HG02678 (cell line): ENCODE measurements around the gene RTBDN.
A peak's percentile ranks its signal among the peaks of the same experiment; 100 is the strongest.
"Not testable (repeated sequence)": the region's sequence is repeated elsewhere in the genome, so short reads cannot be mapped to it uniquely, and the experiment has no call there.

Experiments
- ATAC-seq: cut with Tn5 transposase; IDR thresholded peaks from one replicate; pipeline ENCODE4 v1.9.1; 2021; ENCODE audit warnings: mild to moderate bottlenecking, moderate library complexity; ENCODE audit not compliant: unreplicated experiment

RTBDN gene

DNA sequence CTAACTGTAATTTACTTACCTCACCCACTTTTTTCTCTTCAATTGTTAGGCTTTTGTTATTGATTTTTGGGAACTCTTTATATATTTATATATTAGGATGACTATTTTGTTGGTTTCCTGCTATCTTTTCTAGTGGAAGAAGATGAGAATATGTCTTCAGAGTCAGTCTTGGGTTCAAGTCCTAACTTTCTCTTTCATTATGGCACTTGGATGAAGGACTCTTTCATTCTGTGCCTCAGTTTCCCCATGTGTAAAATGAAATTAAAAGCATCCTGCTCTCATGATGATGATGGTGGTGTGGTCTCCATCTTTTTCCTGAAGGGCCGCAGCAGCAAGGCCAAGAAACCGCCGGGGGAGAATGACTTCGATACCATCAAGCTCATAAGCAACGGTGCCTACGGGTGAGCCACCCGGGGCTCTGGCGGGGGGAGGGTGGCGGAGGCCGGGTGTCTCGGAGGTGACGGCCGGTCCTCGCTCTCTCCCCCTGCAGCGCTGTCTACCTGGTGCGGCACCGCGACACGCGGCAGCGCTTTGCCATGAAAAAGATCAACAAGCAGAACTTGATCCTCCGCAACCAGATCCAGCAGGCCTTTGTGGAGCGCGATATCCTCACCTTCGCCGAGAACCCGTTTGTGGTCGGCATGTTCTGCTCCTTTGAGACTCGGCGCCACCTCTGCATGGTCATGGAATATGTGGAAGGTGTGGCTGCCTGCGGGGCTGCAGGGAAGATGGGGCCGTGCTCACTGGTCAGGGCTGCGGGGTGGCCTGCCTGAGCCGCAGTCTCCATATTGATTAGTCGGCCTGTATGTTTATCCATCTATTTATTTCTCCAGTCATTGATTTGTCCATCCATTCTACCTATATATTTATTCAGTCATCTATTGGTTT is 23.9 kb upstream of the RTBDN start:
- ATAC-seq = no peak

DNA sequence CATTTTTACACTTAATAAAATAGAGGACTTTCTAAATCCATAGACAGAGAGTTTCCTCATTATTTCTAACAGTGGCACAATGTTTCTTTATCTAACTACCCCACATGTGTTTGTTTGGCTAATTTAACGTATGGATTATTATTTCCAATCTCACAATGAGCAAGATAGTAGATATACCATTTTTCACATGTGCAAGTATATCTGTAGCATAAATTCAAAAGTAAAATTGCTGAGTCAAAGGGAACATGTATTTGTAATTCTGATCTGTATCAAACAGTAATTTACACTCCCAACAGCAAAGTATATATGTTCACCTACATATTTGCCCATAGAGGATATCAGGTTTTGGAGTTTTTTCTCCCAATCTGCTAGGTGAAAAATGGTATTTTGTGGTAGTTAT is 22.3 kb upstream of the RTBDN start:
- no peak for ATAC-seq

DNA sequence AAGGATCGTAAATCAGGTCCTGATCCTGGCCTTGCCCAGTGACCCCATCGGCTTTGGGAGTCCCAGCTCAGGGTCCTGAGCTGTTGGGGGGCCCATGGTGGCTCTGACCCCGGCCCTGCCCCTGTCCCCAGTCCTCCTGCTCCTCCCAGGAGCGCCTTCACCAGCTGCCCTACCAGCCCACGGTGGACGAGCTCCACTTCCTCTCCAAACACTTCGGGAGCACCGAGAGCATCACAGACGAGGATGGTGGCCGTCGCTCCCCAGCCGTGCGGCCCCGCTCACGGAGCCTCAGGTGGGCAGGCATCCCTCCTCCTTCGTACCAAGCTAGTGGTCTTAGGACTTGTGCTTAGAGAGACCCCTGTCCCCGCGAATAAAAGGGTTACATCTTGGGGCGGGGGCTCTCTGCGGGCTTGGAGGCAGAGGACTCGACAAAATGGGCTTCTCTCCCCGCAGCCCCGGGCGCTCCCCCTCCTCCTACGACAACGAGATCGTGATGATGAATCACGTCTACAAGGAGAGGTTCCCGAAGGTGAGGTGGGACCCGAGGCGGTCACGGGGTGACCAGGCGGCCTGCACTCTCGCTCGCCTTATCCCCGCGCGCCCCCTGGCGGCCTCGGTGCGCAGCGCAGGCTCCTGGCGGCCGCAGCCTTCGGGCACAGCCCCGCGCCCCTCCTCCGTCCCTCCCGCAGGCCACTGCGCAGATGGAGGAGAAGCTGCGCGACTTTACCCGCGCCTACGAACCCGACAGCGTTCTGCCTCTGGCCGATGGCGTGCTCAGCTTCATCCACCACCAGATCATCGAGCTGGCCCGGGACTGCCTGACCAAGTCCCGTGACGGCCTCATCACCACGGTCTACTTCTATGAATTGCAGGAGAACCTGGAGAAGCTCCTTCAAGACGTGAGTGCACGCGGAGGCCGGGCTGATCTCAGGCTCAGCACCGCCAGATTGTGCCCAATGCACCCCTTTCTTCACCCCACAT is 13.1 kb upstream of the RTBDN start:
- ATAC-seq = peak; percentile 56

DNA sequence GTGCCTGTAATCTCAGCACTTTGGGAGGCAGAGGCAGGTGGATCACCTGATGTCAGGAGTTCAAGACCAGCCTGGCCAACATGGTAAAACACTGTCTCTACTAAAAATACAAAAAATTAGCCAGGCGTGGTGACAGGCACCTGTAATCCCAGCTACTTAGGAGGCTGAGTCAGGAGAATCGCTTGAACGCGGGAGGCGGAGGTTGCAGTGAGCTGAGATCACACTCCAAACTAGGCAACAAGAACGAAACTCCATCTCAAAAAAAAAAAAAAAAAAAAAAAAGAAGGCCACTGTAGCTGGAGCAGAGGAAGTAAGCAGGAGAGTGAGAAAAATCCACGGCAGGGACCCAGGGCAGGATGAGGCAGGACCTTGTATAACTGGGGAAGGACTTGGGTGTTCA is 12.2 kb upstream of the RTBDN start:
- ATAC-seq = not testable (repeated sequence)

GRCh38 chr19:12843999-12844732 is 9.8 kb upstream of the RTBDN start:
- no peak for ATAC-seq

DNA sequence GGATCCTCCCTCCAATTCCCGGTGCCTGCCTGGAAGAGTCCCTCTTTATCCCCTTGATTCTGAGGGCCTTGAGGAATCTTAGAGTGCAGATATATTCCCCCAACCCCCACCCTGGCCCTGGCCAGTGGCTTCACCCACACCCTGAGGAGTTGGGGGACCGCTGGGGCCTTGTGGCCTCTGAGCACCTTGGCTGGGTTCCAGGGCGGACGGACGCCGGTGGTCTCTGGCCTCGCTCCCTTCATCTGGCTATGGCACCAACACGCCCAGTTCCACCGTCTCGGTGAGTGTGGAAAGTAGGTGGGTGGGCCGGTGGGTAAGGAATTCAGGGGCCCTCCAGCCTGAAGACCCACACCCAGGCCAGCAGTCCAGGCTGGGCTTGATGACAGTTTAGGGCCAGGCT is 8.9 kb upstream of the RTBDN start:
- ATAC-seq = no peak

DNA sequence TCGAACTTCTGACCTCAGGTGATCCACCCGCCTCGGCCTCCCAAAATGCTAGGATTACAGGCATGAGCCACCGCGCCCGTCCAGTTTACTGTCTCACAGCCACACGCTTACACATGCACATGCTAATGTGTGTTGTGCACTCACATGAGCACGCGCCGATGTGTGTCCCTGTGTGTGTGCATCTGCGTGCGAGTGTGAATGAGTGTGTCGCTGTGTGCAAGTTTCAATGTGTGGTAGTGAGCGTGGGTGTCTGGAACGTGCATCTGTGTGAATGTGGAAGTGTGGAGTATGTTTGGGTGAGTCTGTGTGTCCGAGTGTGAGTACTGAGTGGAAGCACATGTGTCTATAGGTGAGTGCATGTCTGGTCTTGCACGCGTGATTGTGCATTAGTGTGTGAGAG is 8.1 kb upstream of the RTBDN start:
- no peak for ATAC-seq

DNA sequence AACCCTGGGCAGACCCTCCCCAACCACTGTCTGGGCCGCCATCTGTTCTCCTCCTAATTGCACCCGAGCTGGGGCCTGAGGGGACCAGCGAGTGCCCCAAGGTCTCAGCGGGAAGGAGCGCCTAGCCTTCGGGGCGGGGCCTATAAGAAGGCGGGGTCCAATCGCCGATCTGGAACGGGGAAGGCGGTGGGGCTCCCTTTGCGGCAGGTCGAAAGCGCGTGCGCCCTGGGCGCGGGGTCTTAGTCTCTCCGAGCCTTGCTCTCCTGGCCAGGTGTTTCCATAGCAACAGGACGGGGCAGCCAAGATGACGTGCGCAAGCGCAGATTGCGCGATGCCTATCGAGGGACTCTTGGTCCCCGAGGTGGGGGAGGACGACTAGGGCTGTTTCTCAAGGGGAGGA is 6.7 kb upstream of the RTBDN start:
- ATAC-seq = no peak

DNA sequence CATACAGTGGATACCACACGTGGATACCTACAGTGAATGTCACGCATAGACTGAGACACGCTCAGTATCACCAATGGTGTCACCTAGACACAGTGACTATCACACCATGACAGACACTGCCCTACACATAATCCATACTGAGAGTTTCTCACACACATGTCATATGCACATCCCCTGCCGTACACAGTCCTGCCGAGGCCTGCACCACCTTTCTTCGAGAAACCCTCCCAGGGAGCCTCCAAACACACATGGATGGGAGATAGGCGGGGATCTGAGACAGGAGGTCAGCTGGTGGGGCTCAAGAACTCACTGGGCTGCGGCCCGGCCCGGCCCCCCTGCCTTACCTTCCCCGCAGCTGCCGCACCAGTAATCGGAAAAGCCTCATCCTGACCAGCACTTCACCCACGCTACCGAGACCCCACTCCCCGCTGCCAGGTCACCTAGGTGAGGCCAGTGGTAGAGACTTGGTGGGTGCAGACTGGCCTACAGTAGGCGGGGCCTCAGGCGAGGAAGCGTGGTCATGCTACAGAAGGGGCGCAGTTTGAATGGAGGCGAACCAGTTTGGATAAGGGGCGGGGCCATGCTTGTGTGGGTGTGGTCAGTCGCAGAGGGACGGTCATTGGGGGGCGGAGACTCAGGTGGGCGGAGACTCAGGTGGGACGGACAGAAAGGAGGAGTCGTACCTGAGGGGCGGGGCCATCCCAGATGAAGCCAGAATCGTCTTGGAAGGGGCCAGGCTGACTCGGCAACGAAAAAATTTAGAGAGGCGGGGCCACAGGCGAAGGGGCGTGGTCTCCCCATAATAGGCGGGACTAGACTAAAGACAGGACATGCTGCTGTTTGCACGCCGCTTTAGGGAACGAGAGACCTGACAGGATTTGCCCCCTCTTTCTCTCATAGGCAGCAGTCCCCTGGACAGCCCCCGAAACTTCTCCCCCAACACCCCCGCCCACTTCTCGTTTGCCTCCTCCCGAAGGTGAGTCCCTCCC is 6.0 kb upstream of the RTBDN start:
- no peak for ATAC-seq

DNA sequence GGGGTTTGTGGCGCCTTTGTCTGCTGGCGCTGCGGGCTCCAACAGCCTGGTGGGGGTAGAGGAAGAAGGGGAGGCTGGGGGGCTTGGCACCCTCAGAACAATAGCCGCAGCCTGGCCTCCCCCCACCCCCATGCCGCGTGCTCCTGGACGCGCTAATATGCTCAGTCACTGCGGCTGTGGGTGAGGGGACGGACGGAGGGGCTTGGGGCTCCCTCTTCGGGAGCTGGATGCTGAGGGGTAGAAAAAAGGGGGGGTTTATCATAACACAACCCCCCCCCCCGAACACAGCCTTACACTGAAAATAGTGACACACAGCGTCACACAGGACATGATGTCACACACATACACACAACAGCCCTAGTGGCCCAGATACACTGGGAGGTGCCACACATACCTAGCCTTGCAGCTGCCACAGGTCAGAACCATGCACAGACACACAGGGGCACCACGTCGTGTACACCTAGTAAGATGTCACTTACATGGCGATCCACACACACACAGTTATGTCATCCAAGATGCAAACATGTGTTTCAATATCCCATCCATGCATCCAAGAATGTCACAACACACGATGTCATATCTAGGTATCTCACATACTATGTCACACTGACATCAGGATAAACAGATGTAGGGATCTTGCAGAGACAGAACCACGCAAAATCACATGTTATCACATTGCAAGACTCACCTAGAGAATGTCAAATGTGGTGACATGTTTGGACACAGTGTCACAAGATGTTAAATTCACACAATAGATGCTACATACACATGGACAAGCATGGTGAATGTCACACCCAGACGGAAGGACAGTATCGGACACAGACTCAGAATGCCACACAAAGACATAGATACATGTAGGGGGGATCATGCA is 4.7 kb upstream of the RTBDN start:
- no peak for ATAC-seq

DNA sequence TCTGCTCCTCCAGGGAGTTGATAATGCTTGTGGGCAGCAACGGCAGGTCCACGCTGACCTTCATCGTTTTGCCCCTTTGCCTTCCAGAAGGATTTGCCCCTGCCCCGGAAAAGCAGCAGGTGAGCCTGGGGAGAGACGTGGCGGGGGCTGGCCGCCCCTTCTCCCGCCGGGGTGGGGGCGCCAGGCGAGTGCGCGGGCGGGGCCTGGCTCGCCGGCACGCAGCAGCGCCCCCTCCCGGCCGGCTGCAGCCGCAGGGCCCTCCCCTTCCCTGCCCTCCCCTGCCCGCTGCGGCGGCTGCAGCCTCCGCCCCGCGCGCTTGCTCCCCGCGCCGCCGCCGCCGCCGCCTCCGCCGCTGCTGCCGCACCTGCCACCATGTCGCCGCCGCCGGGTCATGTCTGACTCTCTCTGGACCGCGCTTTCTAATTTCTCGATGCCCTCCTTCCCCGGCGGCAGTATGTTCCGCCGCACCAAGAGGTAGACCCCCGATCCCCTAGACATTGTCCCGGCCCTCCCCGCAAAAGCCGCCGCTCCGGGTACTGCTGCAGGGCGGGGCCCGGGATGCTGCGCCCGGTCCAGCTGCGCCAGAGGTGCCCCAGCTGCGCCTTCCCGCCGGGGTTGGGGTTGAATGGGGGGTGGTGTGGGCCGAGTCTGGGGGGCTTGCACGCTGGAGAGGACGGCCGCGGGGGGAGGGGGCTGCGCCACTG is 4.0 kb upstream of the RTBDN start, which contains the start of gene MAST1:
TSS of gene MAST1 (plus strand) at position 334 of the 704 bp plus-strand sequence. CDS start at position 392, 58 bp downstream.
- ATAC-seq = no peak

DNA sequence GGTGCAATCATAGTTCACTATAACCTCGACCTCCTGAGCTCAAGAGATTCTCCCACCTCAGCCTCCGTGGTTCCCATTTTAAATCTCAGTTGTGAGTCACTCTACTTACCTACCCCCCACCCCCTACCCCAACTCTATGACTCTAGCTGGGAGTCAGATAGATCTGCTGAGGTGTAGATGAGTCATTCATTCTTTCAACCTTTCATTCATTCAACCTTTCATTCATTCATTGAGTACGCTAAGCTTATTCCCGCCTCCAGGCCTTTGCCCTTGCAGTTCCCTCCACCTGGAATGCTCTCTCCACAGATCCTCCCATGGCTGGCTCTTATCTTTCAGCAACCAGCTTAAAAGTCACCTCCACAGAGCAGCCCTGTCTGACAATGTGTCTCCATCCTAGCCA is 2.8 kb upstream of the RTBDN start:
- ATAC-seq = no peak

DNA sequence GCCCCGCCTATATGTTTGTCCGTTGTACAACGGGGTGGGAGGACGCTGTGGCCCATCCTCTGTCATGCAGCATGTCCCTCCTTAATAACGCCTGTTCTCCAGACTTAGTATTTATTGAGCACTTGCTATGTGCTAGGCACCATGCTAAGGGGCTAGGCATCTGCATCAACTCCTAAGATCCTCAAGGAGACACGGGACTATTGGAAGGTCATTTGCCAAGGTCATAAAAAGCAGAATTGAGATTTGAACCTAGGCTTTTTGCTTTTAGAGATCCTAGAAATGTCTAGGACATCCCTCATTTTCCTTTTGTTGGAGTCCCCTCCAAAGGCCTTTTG is 2.1 kb upstream of the RTBDN start:
- no peak for ATAC-seq

DNA sequence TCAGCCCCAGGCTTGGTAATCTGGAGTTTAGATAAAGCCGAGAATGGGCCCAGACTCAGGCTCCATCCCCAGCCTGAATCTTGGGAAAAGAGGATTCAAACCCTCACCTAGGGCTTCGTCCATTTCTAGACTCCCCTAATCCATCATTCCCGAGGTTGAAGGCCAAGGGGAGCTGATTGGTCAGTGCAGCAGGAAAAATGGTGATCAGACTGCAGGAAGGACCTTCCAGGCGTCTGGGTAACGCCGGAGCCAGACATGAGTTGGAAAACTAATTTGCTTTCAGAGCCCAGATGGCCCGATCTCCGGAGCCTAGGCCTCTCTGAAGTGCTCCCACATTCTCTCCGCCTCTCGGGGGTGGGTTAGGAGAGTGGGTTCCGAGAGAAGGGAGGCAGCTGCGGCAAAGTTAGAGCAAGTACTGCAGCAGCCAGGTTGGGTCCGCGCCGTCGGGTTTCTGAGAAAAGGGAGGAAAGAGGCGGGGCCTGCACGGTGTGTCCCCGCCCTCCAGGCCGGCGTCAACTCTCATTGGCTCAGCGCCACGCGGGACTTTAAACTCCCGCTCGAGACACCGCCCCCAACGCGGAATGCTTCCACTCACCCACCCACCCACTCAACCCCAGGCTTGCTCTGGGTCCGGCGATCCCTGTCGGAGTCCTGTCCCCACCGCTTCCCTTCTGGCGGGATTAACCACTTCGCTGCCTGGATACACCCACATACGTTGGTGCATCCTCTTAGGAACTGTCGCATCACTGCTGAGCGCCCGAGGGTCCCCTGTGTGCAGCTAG is 788 bp upstream of the RTBDN start:
- no peak for ATAC-seq

- ATAC-seq = no peak
Observed at GRCh38 chr19:12833738-12834565, 427 bp downstream of the RTBDN start.

DNA sequence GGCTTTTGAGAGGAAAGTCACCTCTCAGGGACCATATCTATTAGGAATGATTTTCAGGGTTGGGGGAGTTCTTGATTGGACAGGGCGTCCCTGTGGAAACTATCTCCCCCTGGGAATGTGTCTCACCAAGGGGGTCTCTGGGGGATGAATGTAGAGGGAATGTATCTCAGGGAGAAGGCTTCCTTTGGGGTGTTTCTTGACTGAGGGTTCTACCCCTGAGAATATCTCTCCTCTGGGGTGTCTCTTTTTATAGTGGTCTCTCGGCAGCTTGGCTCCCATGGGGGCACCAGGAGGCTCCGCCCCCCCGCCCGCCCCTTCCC is 1.0 kb downstream of the RTBDN start:
- ATAC-seq = no peak

- ATAC-seq = no peak
Observed at GRCh38 chr19:12828494-12828893, 5.9 kb downstream of the RTBDN start.
